Stimulated activated CD8-positive, alpha-beta memory T cell treated with anti-CD3 and anti-CD28 coated beads, Interleukin-4, amount 100 ng/mL, for 4 hours (primary cell): ENCODE data around the gene RARRES2.
"Not testable (repeated sequence)": the region's sequence is repeated elsewhere in the genome, so short reads cannot be mapped to it uniquely, and the experiment has no call there.

Experiments used
- DNase-seq, 2 donors: peaks; one replicate each; pipeline ENCODE4 v3.0.0-alpha.2; 2020; ENCODE audit warnings: low read depth in 2 of 2, low spot score in 1 of 2

RARRES2 gene

GRCh38 chr7:150322114-150322832, 19.2 kb downstream of the RARRES2 start:
- DNase-seq: peak; percentile 29 to 35

- no peak for DNase-seq
Observed at GRCh38 chr7:150321788-150322113, 19.7 kb downstream of the RARRES2 start.

GRCh38 chr7:150317748-150318444, 23.5 kb downstream of the RARRES2 start:
- no peak for DNase-seq

- not testable (repeated sequence) for DNase-seq
Observed at GRCh38 chr7:150316987-150317386, 24.4 kb downstream of the RARRES2 start.

GRCh38 chr7:150314639-150315239, 26.7 kb downstream of the RARRES2 start:
- no peak for DNase-seq

GRCh38 chr7:150313870-150314269, 27.6 kb downstream of the RARRES2 start:
- DNase-seq: no peak

GRCh38 chr7:150313367-150313809, 28.0 kb downstream of the RARRES2 start:
- DNase-seq: no peak

- DNase-seq: not testable (repeated sequence)
Observed at GRCh38 chr7:150312649-150313366, 28.6 kb downstream of the RARRES2 start.

- DNase-seq: no peak
Observed at GRCh38 chr7:150311711-150312110, 29.7 kb downstream of the RARRES2 start.

GRCh38 chr7:150311146-150311545, 30.3 kb downstream of the RARRES2 start:
- no peak for DNase-seq

- DNase-seq: no peak
Observed at GRCh38 chr7:150308575-150308974, 32.9 kb downstream of the RARRES2 start.

- no peak for DNase-seq
Observed at GRCh38 chr7:150307904-150308303, 33.5 kb downstream of the RARRES2 start.

GRCh38 chr7:150307129-150307528, 34.3 kb downstream of the RARRES2 start:
- no peak for DNase-seq

- DNase-seq: not testable (repeated sequence)
Observed at GRCh38 chr7:150306377-150306776, 35.1 kb downstream of the RARRES2 start.

- DNase-seq: not testable (repeated sequence)
Observed at GRCh38 chr7:150305903-150306284, 35.5 kb downstream of the RARRES2 start.

GRCh38 chr7:150305259-150305902, 36.0 kb downstream of the RARRES2 start:
- DNase-seq: not testable (repeated sequence)

- DNase-seq: not testable (repeated sequence)
Observed at GRCh38 chr7:150304499-150305258, 36.8 kb downstream of the RARRES2 start.

- not testable (repeated sequence) for DNase-seq
Observed at GRCh38 chr7:150302908-150303310, 38.5 kb downstream of the RARRES2 start.

- not testable (repeated sequence) for DNase-seq
Observed at GRCh38 chr7:150297978-150298377, 43.5 kb downstream of the RARRES2 start.

- DNase-seq: not testable (repeated sequence)
Observed at GRCh38 chr7:150296802-150297201, 44.6 kb downstream of the RARRES2 start.
